Heart right ventricle (tissue), 16 donors: ENCODE measurements around the gene TMTC2. TPM values are rescaled to one million over a fixed set of nuclear protein-coding genes. Genes with fewer than 3 reads are reported as not detected.

Experiments
- ATAC-seq, 8 donors: fragments of 200-7000 bp; cut with Tn5 transposase; one replicate each; pipeline ENCODE4 v1.9.1; 2020; ENCODE audit warnings: mild to moderate bottlenecking in 8 of 8, moderate library complexity in 8 of 8, moderate number of reproducible peaks in 1 of 8
- DNase-seq, 2 donors: peaks; one replicate each; pipeline ENCODE4 v3.0.0-alpha.2; 2020
- H3K27ac ChIP-seq, 10 donors: fragments of 200-600 bp; sonication (generic) in 2 of 10; one replicate each; pipeline versions ENCODE4 v1.5.0 to v1.8.0; 2020 to 2022; ENCODE audit warnings: mild to moderate bottlenecking in 3 of 10
- H3K27me3 ChIP-seq, 7 donors: fragments of 200-600 bp; one replicate each; pipeline ENCODE4 v1.8.0; 2021 to 2022; ENCODE audit warnings: mild to moderate bottlenecking in 2 of 7
- H3K36me3 ChIP-seq, 9 donors: fragments of 200-600 bp; sonication (generic) in 1 of 9; one replicate each; pipeline versions ENCODE4 v1.5.0 to v1.8.0; 2020 to 2022; ENCODE audit warnings: mild to moderate bottlenecking in 2 of 9
- H3K4me1 ChIP-seq, 9 donors: fragments of 200-600 bp; sonication (generic) in 1 of 9; one replicate each; pipeline versions ENCODE4 v1.5.0 to v1.8.0; 2020 to 2022; ENCODE audit warnings: mild to moderate bottlenecking in 4 of 9
- H3K4me3 ChIP-seq, 10 donors: fragments of 200-600 bp; sonication (generic) in 2 of 10; one replicate each; pipeline versions ENCODE4 v1.5.0 to v1.8.0; 2020 to 2022; ENCODE audit warnings: mild to moderate bottlenecking in 7 of 10, moderate library complexity in 2 of 10
- H3K9me3 ChIP-seq, 11 donors: fragments of 200-600 bp in 10 of 11; sonication (generic) in 2 of 11; one replicate each; pipeline versions ENCODE4 v1.5.0 to v1.8.0; 2013 to 2022; ENCODE audit warnings: mild to moderate bottlenecking in 2 of 11, control low read depth in 1 of 11, moderate library complexity in 1 of 11
- CTCF ChIP-seq, 9 donors: fragments of 200-600 bp; sonication (generic) in 2 of 9; IDR thresholded peaks; one replicate each; pipeline versions ENCODE4 v1.5.0 to v1.8.0; 2021 to 2022; ENCODE audit warnings: antibody characterized with exemption in 9 of 9, mild to moderate bottlenecking in 5 of 9, moderate library complexity in 1 of 9
- WGBS, 2 donors: extraction: QIAGEN DNeasy Blood & Tissue Kit; methylation state at CpG; one replicate each; pipeline ENCODE4 v1.1.7; 2013; ENCODE audit warnings: inconsistent platforms in 1 of 2; 5-methylcytosine and 5-hydroxymethylcytosine counted together
- intact Hi-C, 10 donors: fragments of 100-400 bp; cut with DNase I; formaldehyde crosslinking; loops; one replicate each; pipeline versions ENCODE4 v1.11.1 to v1.14.2; 2022
- polyA plus RNA-seq, 2 donors: library from polyadenylated mRNA; stranded (reverse); fragments of 200-250 nt; gene quantifications; one replicate each; pipeline ENCODE4 v1.2.3, GENCODE V29; 2013
- total RNA-seq, 10 donors: library from RNA; stranded (reverse); fragmentation: NEBNext Ultra II Directional in 3 of 10; extraction: Animal tissue kit (Norgen Biotek cat#: 25700) in 3 of 10; gene quantifications; one replicate each; pipeline versions ENCODE4 v1.2.1 to v1.2.4, GENCODE V29; 2021 to 2023
- donor health status: Arrhythmogenic right ventricular cardiomyopathy.
- donor health status: ischemic (EF 13 %, LVEDD 7.1; RV severe dilation, severe dysfunction).
- donor health status: healthy with polysubstance abuse.
- donor health status: DM: no; HTN: yes; CAD: no.
- donor health status: DM: no; HTN: no; CAD: no.
- donor health status: ischemic (EF 25% LVEDD 6.9; RV normal size, moderate dysfunction).
- donor health status: ischemic (EF 25% LVEDD 5.7; RV mildly dilated, moderate dysfunction).
- donor health status: healthy.
- donor health status: DM: yes; HTN: yes; CAD: no.
- donor health status: Ischemic cardiomyopathy.
- donor health status: ischemic (EF 35%, LVEDD 5.7; RV mildly dilated, moderate dysfunction).
- donor health status: nonischemic (EF 11% LVEDD 7.7; RV severe dilation, severe dysfunction).
- donor health status: DM: yes; HTN: yes; CAD: no.
- donor health status: PGD.
- donor health status: ischemic (EF 29% LVEDD 5.4; RV normal size, mild dysfunction).
- donor health status: nonischemic (EF 23%, LVEDD 6.1; RV moderate dilation, normal function).

The TMTC2 gene
- total and polyA plus RNA-seq, 12 donors = 1.6 to 4.4 (median 2.6) TPM

- Histone ChIP-seq H3K27me3 (no peaks in the 10 kb centered on the region), H3K4me3 (no peak overlapping the region), H3K4me1 (peaks cover 0 to 14% (median 0%) of the 10 kb centered on the region in 9 donors), H3K36me3 (no peaks in the 10 kb centered on the region), H3K27ac (no peak overlapping the region), H3K9me3 (no peaks in the 10 kb centered on the region)
- DNase-seq = no peak
- 86 to 97% methylated on average over 4 of the region's 4 CpGs for WGBS, 2 donors
- intact Hi-C loops = no loop called here
- TF ChIP-seq CTCF (IDR thresholded peaks at IDR 0.05) = no peak
- no peak for ATAC-seq
These were observed 38.9 kb upstream of the TMTC2 start for GRCh38 chr12:82647853-82648252.

- no peaks in the 10 kb centered on the region for H3K27me3 ChIP-seq
- intact Hi-C loops = no loop called here
- TF ChIP-seq CTCF (IDR thresholded peaks at IDR 0.05) = no peak
- no peaks in the 10 kb centered on the region for H3K36me3 ChIP-seq
- WGBS, 2 donors = 91 to 93% methylated on average over 5 of the region's 5 CpGs
- peaks cover 0 to 14% (median 0%) of the 10 kb centered on the region in 9 donors for H3K4me1 ChIP-seq
- H3K9me3 ChIP-seq = no peaks in the 10 kb centered on the region
- H3K27ac ChIP-seq = no peak overlapping the region
- DNase-seq = no peak
- H3K4me3 ChIP-seq = no peak overlapping the region
- no peak for ATAC-seq
These were observed 38.3 kb upstream of the TMTC2 start for GRCh38 chr12:82648259-82648909.

GRCh38 chr12:82650627-82651337 is 35.9 kb upstream of the TMTC2 start:
- ATAC-seq (peak in 7 of 8 donors; percentile 74 to 97 (median 89)), DNase-seq (peak in 1 of 2 donors; percentile 33)
- Histone ChIP-seq H3K9me3 (no peaks in the 10 kb centered on the region), H3K4me3 (no peak overlapping the region), H3K4me1 (peaks cover 0 to 14% (median 0%) of the 10 kb centered on the region in 9 donors), H3K36me3 (no peaks in the 10 kb centered on the region), H3K27ac (peak overlapping the region in 7 of 10 donors; percentile 4 to 71 (median 22)), H3K27me3 (no peaks in the 10 kb centered on the region)
- WGBS, 2 donors = 36 to 43% methylated on average over 3 of the region's 3 CpGs
- intact Hi-C loops = no loop called here
- no peak for TF ChIP-seq CTCF (IDR thresholded peaks at IDR 0.05)

GRCh38 chr12:82651489-82651888 is 35.2 kb upstream of the TMTC2 start:
- Histone ChIP-seq H3K27me3 (no peaks in the 10 kb centered on the region), H3K9me3 (no peaks in the 10 kb centered on the region), H3K4me1 (peaks cover 0 to 14% (median 0%) of the 10 kb centered on the region in 9 donors), H3K36me3 (no peaks in the 10 kb centered on the region), H3K27ac (peak overlapping the region in 7 of 10 donors; percentile 4 to 71 (median 22)), H3K4me3 (no peak overlapping the region)
- ATAC-seq = no peak
- intact Hi-C loops = no loop called here
- DNase-seq = no peak
- WGBS, 2 donors = 90 to 91% methylated on average over 4 of the region's 4 CpGs
- TF ChIP-seq CTCF (IDR thresholded peaks at IDR 0.05) = no peak
